Activated CD4-positive, alpha-beta T cell treated with anti-CD3 and anti-CD28 coated beads, Interleukin-2, Interleukin-4, amounts not matched to agents 100 ng/mL and 50 ng/mL, durations not matched to agents 16 hours and 8 hours (primary cell): ENCODE results near the gene INSM1.

Experiments used
- DNase-seq: peaks from one replicate; pipeline ENCODE4 v3.0.0-alpha.2; 2020; ENCODE audit warnings: low spot score

Gene INSM1

GRCh38 chr20:20393207-20394120 lies 25.6 kb downstream of the INSM1 start:
- no peak for DNase-seq

GRCh38 chr20:20395087-20395486 lies 27.2 kb downstream of the INSM1 start:
- no peak for DNase-seq

DNA sequence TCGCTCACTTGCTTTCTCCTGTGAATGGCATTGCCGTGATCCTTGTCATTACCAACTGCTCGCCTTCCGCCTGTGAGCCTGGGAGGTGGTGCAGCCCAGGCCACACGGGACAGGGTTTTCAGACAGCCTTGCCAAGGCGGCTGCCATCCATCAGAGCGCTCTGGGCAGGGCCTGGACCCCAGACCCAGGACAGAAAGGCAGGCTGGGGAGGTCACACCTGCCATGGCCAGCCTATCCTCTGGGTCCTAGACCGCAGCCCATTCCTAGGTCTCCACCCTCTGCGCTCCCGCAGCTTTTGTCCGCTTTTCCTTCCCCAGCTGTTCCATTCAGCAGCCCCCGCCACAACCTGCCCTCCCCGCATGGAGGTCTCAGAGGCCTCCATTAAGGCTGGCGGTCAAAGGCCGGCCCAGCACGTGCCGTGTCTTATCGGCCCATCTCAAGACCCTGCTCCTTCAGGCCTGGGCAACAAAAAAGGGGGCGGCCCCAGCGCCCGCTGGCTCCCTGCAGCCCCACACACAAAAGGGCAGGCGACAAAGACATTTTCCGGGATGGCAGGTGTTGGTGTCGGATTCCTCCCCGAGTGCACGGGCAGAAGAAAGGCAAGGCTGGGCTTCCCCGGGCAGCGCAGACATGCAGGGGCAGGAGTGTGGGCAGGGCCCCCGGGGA lies 28.1 kb downstream of the INSM1 start:
- no peak for DNase-seq

GRCh38 chr20:20396794-20397193 lies 28.9 kb downstream of the INSM1 start:
- DNase-seq, result no peak

DNA sequence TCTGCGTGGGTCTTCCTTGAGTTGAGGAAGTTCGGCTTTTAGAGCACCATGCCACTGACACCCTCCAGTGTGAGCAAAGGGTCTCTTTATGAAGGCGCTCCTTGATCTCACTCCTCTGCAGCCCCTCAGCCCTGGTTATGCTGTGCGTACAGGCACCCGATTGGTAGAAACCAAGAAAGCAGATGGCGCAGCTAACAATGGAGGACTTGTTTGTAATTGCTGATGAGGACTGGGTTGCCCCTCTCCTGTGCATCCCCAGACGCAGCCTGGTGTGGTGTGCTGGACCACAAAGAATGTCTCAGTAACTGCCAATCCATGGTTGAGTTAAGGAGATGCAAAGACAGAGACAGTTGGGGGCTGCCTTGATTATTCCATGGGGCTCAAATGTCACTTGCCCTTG lies 30.2 kb downstream of the INSM1 start:
- no peak for DNase-seq

- DNase-seq, result no peak
Measured at GRCh38 chr20:20399531-20400500, 31.9 kb downstream of the INSM1 start.

- no peak for DNase-seq
Measured at GRCh38 chr20:20401991-20402390, 34.1 kb downstream of the INSM1 start.

DNA sequence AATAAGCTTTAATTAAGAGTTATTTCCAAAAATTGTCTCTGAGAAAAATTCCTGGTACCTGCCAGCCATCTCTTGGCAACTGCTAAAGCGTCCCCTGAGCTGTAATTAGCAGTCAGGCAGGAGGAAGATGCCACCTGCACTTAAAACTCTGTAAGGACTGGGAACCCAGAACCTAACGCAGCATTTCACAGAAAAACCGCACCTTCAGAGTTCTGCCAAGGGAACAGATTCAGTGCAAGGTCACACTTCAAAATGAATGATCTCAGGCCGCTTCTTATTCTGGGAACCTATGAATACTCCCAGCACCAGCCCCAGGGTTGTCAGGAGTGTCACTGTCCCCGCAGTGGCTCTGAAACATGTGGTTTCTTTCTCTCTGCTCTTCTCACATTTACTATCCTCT lies 36.7 kb downstream of the INSM1 start:
- no peak for DNase-seq

DNA sequence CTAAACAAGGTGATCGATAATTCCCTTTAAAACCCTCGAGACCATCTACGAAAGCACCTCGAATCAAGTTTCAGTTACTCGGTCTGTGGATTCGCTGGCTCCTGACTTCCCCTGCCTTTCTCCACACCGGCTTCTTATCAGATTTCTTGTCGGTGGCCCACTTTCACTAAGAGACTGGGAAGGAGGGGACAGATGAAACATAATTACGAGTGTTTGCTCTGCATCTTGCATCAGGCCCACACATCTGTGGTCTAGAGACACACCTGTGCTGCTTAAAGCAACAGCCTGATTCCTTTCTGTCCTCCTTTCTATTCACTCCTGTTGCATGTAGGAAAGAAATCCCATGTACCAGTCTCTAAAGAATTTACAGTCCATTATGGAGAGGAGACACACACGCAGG lies 37.7 kb downstream of the INSM1 start:
- no peak for DNase-seq

DNA sequence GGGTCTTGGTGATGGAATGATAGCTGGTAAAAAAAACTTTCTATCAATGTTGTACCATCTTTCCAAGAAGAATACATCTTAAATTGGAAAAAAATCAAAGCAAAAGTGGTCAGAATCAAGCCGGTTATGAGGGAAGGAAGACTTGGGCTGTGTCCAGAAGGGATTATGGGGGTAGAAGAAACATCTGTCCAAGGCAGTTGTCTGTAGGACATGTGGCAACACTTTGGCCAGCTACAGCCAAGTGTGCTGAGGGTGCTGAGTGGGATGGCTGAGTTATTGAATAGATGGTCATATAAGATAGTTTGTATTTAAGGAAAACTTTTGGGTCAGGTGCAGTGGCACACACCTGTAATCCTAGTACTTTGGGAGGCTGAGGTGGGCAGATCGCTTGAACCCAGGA lies 38.4 kb downstream of the INSM1 start:
- no peak for DNase-seq

DNA sequence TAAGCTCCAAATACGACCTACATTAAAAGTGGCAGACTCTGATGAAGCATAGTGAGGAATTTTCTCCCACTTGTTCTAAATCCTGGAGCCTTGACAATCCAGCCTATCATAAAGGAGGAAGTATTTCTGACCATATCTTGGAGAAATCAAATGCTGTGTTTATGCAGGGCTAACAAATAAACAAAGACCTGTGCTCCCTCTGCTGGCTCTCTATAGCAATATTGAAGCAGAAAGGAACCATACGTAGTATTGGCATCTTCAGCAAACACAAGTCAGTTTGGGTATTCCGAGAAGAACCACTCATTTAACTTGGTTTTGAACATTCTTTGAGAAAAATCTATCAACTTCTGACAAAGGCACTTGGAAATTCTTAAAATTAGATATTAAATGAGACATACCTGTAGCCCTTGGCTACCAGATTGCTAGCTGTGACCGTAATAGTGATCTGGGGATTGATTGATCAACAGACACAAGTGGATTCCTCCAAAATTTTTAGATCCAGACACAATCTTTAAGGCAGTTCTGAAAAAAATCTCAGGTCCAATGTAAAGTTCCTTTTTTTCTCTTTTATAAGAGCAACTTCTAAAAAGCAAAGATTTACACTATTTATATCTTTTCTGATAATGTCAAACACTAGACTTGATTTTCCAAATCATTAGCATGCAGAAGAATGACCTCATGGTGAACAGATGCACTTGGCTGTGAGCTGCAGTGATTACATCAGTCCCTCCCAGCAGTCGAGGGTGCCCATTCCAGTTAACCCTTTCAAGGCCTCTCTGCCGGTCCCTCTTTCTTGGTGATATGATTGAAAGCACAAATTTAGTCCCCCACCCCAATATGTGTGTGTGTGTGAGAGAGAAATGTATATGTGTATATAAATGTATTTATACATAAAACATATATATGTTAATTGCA lies 40.2 kb downstream of the INSM1 start:
- no peak for DNase-seq

DNA sequence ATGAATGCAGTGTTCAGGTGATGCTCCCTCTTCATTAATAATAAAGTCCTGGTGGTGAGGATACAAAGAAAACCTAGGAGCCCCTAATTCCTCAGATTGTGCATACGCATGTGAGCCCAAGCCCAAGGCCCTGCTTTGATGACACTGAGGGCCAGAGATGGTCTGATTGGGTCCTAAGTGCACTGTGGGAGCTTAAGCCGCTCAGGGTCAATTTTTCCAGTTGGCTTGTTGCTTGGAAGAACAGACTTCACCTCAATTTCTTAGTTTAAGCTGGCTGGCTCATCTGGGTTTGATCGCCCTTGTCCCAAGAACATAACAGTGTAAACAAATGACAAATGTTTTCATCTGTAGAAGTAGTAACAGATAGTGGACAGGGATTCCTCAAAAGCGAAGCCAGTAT lies 41.4 kb downstream of the INSM1 start:
- no peak for DNase-seq

GRCh38 chr20:20410678-20411077 lies 42.8 kb downstream of the INSM1 start:
- DNase-seq, result no peak

DNA sequence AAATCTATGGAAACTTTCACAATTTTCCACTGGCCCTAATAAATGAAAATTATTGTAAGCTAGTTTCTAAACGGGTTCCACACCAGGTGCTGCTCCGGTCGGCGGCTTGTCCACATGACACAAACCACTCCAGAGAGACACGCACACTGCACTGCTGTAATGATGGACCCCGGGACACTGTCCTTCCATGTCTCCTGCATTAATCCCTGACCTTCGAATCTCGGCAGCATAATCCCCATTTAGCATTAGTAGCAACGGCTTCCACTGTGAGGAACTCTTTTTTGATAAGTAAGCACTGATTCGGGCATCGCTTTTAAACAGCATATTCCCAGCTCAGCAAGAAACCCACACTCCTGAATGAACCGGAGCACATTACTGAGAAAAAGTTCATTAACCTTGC lies 43.5 kb downstream of the INSM1 start:
- no peak for DNase-seq

DNA sequence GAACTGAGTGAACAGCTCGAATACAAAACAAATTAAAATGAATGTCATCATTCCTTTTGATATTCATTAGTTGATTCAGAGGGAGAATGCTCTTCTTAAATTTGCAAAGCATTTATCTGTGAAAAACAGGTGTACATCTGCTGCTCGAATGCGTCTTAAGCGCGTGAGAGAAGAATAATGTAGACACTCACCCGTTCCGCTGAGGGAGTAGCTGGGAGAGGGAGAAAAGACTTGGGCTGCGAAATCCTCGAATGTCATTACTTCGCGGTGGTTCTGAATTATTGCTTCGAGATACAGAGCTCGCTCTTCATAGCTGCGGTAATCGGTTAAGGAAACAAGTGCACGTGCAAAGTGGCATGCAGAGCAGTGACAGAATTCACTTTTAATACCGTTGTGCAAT lies 43.9 kb downstream of the INSM1 start:
- no peak for DNase-seq

GRCh38 chr20:20412750-20413149 lies 44.8 kb downstream of the INSM1 start:
- peak; percentile 8 for DNase-seq

DNA sequence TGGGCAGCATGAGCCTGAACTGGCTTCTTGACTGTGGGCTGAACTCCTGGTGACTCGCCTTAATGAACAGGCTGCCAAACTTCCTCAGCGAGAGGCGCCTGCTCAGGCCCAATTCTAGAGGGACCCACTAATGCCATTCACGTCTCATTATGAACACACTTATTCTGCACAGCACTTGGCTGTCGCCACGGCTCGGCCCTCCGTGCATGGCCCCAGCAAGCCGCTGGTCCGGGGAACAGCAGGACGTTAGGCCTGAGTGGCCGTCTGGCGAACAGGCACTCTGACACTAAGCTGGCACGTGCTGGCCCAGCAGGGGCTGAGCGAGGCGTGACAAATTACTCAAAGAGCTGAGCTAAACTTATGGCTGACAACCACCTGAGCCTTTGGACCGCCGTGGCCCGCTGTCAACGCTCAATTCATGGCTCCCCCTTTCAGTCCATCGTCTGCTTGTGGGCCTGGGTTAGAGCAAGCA lies 45.9 kb downstream of the INSM1 start:
- no peak for DNase-seq

GRCh38 chr20:20414640-20415220 lies 46.8 kb downstream of the INSM1 start:
- no peak for DNase-seq

GRCh38 chr20:20415321-20415720 lies 47.4 kb downstream of the INSM1 start:
- DNase-seq, result no peak

GRCh38 chr20:20417876-20418676 lies 50.2 kb downstream of the INSM1 start:
- DNase-seq, result no peak
